GM12874 (cell line): Measurements from ENCODE around the gene FSHR.

Experiments
- CTCF ChIP-seq: IDR thresholded peaks from 2 replicates; pipeline ENCODE4 v1.5.1; 2011; ENCODE audit warnings: low read depth, mild to moderate bottlenecking, control low read depth, low read length, moderate library complexity; ENCODE audit not compliant: insufficient read depth

Gene FSHR

GRCh38 chr2:49154140-49154539, at the start of gene FSHR:
TSS of gene FSHR (minus strand) at chr2:49154515. CDS start at chr2:49154417, 98 bp downstream.
- no peak for TF ChIP-seq CTCF

GRCh38 chr2:49199266-49199665, 45.0 kb upstream of the FSHR start:
- TF ChIP-seq CTCF: no peak

GRCh38 chr2:49194701-49195100, 40.4 kb upstream of the FSHR start:
- TF ChIP-seq CTCF: no peak

DNA sequence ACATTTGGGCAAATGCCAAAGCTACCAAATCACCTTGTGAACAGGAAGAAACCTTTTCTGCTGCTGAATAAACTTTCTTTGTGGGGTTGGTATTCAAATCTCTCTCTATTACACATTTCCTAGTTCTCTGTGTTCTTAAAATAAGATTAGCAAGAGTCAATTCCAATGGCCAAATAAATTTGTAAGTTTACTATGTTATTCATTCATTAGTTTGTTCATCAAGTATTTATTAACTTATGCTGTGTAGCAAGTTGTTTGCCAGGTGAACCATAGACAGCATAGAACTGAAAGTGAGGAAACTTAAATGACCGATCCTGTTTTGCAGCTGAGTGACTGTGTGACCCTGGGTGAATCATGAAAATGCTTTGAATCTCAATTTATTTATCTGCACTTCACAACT, 37.7 kb upstream of the FSHR start:
- TF ChIP-seq CTCF: no peak

- no peak for TF ChIP-seq CTCF
Measured at GRCh38 chr2:49189512-49190225, 35.4 kb upstream of the FSHR start.

DNA sequence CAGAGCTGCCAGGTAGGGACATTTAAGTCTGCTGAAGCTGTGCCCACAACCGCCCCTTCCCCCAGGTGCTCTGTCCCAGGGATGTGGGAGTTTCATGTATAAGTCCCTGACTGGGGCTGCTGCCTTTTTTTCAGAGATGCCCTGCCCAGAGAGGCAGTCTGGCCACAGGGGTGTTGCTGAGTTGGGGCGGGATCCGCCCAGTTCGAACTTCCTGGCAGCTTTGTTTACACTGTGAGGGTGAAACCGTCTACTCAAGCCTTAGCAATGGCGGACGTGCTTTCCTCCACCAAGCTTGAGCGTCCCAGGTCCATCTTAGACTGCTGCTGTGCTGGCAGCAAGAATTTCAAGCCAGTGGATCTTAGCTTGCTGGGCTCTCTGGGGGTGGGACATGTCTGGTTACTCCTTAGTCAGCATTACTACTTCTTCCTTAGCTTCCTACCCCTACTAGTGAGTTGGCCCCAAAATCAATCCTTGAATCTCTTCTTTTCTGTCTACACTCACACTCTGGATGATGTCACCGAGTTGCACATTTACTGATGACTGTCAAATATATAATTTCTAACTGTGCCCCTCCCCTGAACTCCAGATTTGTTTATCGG, 31.8 kb upstream of the FSHR start:
- no peak for TF ChIP-seq CTCF

- no peak for TF ChIP-seq CTCF
Measured at GRCh38 chr2:49178656-49179055, 24.3 kb upstream of the FSHR start.
